Fibroblast of upper back skin (primary cell): ENCODE measurements around the gene NLRP6.
"Not testable (repeated sequence)": the region's sequence is repeated elsewhere in the genome, so short reads cannot be mapped to it uniquely, and the experiment has no call there.

Experiments used
- DNase-seq: peaks from one replicate; pipeline ENCODE4 v3.0.0-alpha.2; 2013

Gene NLRP6

DNA sequence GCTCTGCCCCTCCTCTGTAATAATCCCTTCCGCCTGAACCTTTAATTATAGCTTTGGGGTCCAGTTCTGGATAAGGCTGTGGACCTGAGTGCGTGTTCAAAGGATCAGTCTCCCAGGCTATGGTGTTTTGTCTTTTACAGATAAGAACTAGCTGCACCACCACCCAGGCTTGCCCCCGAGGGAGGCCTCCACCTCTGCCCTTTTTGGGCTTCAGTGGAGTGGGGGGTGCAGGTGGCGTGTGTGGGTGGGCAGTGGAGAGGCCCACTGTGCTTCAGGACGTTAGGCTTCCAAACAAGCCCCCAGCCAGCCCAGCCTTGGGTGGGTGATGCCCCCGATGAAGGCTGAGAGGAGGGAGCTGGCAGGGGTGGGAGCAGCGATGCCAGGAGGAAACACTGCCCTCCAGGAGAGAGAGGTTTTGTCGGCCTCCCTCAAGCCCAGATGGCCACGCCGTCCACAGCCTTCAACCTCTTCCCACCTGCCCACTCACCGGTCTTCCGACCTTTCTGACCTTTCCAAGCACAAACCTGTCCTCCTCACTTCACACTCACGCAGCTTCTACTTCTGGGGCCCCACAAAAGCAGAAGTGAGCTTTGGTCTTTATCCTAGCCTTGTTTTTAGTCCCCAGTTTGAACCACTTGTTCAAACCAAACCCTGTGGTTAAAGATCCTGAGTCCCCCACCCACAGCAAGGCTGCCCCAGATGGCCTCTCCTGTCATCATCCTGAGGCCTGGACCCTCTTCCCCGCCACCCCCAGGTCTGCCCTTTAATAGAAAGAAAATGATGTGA lies 21.1 kb upstream of the NLRP6 start:
- DNase-seq: no peak

DNA sequence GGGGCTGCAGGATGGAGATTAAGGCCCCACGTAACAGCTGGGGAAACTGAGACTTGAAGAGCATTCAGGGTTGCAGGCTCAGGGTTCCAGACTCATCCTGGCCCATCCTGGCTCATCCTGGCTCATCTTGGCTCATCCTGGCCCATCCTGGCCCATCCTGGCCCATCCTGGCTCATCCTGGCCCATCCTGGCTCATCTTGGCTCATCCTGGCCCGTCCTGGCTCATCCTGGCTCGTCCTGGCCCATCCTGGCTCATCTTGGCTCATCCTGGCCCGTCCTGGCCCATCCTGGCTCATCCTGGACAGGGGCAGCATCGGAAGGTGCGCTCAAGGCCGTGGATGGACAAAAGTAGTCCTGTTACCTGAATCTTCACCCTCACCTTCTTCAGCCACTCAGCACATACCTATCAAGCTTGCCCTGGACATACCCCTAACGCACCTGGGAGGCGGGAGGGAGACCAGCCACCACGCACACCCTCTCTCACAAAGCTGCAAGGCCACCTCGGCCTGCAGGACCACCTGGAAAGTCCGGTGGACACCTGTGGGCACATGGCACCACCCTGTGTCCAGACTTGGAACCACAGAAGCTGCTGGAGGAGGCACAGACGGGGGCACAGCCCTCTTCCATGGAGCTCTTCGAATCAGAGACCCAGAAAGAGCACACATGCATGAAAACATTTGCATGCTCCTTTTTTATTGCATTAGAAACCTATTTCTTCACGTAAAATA lies 20.3 kb upstream of the NLRP6 start:
- no peak for DNase-seq

DNA sequence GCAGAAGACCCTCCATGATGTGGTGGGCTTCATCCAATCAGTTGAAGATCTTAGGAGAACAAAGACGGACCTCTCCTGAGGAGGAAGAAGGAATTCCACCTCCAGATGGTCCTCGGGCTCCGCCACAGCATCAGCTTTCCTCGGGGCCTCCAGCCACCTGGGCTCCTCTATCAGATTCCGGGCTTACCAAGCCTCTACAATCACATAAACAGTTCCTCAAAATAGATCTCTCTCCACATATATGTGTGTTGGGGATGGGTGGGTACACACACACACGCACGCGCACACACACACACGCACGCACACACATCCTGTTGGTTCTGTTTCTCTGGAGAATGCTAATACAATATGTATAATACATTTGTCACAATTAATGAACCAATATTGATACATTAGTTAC lies 18.8 kb upstream of the NLRP6 start:
- no peak for DNase-seq

DNA sequence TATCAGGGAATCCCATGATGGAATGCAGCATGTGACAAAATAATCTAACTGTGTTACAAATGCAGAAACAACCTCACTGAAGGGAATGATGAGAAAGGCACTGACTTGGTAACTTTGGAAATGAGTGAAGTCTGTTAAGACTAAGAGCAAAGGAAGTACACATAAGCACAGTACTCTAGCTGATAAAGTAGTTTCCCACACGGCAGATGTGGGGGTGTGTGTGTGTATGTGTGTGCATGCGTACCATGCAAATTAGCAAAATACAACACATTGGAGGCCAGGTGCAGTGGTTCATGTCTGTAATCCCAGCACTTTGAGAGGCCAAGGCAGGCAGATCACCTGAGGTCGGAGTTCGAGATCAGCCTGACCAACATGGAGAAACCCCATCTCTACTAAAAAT lies 16.6 kb upstream of the NLRP6 start:
- no peak for DNase-seq

DNA sequence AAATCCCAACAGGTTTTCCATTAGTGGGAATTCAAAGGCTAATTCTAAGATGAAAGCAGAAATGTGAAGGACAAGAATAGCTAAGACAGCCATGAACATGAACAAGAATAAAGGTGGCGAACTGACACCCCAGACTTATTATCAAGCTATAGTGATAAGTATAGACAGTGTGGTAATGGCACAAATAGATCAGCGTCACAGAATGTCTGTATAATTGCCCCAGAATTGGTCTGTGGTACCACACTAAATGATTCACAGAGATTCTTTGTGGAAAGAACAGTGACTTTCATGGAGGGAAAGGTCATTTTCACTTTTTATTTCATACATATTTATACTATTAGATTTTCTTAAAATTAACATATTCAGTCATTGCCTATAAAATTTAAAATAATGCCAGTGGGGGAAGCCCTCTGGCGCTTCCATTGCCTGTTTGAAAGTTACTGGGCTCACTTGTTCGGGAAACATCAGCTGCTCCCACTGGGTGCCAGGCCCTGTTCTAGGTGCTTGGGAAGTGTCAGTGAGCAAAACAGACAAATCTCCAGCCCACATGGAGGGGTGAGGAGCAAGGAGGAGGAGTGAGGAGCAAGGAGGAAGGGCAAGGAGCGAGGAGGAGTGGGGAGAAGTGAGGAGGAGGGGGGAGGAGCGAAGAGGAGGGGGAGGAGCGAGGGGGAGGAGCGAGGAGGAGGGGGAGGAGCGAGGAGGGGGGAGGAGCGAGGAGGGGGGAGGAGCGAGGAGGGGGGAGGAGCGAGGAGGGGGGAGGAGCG lies 11.3 kb upstream of the NLRP6 start:
- DNase-seq: no peak

DNA sequence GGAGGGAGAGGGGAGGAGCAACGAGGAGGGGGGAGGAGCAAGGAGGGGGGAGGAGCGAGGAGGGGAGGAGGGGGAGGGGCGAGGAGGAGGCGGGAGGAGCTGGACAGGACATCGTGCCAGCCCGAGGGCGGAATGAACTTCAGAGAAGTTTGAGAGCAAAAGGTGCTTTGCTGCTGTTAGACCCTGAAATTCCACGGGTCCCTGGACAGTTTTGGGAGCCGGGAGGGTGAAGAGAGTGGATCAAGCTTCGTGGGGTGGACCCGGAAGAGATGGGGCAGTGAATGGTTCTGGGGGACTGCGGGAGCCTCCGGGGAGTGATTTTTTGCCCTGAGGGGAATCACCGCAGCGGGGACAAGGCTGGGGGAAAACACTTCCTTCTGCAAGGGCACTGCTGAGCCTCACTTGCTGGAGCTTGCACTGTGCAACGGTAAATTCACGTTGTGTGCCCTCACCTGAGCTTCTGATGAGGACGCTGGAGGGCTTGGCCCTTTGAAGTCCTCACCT lies 10.7 kb upstream of the NLRP6 start:
- DNase-seq: no peak

DNA sequence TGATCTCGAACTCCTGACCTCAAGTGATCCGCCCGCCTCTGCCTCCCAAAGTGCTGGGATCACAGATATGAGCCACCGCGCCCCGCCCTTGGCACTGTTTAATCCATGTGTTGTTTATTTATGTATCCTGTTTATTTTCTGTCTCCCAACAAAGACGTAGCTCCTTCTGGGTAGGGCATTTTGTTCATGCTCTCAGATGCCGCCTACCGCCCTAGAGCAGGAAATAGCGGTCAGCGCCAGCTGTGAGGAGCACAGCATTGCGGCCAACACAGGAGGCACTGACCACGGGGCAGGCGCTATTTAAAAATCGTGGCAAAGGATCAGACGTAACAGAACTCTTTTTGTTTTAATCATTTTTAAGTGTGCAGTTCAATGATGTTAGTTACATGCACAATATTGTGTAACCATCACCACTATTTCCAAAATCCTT lies 9.5 kb upstream of the NLRP6 start:
- not testable (repeated sequence) for DNase-seq

DNA sequence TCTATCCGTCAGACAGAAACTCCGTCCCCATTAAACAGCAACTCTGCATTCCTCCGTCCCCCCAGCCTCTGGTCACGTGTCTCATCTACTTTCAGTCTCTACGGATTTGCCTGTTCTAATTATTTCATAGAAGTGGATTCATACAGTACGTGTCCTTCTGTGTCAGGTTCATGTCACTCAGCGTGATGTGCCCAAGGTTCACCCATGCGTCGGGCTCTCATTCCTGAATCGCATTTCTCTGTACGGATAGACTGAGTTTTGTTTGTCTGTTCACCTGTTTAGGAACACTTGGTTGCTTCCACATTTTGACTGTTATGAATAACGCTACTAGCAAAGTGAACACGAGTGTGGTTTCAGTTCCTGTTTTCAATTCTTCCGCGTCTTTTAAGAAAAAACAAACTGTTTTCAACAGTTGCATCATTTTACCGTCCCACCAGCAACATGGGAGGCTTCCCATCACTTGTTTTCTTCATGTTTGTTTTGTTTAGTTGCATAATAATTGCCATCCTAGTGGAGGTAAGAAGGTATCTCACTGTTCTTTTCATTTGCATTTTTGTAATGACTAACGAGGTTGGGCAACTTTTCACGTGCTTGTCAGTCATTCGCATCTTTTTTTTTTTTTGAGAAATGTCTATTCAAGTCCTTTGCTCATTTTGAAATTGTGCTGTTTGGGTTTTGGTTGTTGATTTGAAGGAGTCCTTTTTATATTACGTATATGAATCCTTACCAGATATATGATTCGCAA lies 8.9 kb upstream of the NLRP6 start:
- no peak for DNase-seq

DNA sequence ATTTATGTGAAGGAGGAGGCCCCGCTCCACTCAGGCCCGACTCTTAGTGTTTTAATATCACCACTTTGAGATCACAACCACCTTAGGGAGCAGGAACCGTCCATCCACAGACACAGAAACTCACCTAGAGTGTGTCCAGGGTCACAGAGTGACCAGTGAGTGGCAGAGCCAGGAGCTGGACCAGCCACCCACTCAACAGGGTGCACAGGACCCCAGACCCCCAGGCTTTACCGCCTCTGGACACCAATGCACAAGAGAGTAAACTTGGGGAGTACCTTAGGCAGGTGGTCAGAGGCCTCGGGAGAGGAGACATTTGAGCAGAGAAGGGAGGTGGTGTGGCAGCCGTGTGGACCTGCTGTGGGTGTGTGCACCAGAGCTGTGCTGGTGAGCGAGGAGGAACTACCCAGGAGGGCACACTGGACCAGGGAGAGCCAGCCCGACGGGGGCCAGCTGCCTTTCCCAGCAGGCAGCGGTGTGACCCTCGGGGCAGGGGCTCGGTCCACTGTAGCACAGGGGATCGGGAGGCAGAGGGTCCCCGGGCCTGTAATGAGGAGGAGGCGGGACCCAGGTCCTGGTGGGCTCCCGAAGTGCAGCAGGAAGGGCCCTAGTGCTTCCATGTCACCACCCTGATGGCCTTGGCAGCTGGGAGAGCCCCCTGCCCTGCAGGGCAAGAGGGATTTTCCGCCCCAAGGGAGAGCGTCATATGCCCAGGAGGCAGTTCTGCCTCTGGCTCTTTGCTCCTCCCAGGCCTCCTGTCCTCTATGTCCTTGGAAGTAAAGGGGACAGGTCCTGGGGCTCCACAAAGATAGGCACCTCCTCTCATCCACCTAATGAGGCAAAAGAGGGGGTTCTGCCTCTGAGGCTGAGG lies 7.5 kb upstream of the NLRP6 start:
- no peak for DNase-seq

DNA sequence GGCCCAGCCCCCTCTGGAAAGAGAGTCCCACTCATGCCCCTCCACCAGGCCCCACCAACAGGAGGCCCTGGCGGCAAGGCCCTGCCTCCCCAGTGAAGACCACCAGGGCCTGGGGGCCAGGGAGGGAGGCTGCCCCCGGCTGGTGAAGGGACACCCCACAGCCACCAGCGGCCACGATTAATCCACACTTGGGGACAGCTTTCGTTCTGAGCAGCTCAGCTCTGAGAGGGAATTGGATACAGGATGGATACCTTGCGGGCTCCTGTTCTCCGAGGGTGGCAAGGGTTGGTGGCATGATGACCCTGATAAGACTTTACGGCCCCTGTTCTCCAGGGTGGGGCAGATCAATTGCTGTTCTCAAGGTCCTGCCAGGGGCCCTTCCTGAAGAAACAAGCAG lies 6.9 kb upstream of the NLRP6 start:
- no peak for DNase-seq

DNA sequence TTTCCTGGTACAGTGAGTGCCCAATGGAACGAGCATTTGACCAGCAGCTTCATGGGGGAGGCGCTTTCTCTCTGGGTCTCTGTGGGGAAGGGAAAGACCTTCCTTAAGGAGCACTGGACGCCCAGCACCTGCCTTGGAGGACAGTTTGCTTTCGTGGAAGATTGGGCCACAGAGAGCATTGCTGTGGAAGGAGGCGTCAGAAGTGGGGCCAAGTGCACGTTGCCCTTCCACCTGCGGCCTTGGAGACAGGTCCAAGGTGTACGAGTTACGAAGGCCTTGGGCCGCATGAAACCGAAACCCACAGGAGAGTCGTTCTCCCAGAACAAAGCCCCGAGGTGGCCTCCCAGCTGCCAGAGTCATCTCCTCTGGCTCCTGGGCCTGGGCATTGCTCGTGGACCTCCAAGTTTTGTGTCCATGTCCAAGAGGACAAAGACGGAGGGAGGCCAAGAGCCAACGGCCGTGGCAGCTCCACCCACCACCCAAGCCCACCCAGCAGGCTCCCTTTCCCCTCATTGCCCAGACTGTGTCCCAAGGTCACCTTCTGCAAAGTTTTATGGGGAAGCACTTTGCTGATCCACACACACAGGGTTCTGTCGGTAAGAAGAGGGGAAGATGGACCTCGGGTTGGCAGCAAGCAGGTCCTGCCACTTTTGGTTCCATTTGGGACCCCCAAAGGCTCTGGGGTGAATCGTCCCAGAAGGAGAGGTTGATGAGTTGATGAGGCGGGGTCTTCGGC lies 5.8 kb upstream of the NLRP6 start:
- no peak for DNase-seq

DNA sequence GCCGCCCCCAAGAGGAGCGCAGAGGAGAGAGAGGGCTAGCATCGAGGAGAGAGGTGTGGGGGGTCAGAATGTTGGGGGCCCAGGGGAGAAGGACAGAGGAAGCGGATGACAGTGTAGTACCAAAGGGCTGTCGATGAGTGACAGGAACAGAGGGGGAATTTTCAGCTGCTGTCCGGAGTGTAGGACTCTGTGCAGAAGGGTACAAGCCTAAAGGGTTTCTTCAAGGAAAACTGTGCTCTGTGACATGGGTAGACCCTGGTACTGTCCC lies 5.3 kb upstream of the NLRP6 start:
- DNase-seq: no peak

DNA sequence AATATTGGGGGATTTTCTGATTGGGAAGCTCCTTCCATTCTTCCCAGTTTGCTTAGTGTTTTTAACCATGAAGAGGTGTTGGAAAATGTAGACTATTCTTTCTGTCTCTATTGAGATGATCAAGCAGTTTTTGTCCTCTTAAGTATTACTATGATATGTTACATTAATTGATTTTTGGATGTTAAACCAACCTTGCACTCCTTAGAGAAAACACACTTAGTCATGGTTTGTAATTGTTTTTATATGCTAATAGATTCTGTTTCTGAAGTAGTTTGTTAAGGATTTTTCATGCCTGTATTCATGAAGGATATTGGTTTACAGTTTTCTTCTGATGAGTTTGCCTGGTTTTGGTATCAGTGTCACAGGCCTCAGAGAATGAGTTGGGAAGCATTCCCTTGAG lies 2.0 kb upstream of the NLRP6 start:
- no peak for DNase-seq

DNA sequence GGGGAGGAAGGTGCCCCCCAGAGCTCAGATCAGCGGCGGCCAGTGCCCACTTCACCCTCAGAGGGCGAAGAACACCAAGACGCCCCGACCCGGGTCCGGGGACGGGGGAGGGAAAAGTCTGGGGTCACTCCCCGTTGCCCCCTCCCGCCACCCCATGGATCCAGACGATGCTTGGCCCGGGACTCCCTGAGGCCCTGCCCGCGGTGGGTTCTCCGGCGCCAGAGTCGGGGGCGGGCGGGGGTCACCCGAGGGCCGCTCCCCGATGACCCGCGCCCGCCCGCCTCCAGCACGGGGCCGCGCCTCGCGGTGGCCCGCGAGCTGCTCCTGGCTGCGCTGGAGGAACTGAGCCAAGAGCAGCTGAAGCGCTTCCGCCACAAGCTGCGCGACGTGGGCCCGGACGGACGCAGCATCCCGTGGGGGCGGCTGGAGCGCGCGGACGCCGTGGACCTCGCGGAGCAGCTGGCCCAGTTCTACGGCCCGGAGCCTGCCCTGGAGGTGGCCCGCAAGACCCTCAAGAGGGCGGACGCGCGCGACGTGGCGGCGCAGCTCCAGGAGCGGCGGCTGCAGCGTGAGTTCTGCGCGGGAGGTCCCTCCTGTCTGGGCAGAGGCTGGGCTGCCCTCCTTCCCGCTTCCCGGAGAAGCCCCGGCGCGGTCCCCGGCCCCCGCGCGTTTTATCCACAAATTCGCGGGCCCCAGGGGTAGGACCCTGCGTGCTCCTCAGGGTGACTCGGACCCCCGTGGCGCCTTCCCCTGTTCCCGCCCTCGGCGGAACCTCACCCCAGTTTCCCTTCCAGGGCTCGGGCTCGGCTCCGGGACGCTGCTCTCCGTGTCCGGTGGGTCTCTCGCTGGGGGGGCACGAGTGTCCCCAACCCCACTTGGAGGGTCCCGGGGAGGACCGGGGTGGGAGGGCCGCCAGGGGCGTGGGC lies 1.1 kb downstream of the NLRP6 start:
- no peak for DNase-seq

DNA sequence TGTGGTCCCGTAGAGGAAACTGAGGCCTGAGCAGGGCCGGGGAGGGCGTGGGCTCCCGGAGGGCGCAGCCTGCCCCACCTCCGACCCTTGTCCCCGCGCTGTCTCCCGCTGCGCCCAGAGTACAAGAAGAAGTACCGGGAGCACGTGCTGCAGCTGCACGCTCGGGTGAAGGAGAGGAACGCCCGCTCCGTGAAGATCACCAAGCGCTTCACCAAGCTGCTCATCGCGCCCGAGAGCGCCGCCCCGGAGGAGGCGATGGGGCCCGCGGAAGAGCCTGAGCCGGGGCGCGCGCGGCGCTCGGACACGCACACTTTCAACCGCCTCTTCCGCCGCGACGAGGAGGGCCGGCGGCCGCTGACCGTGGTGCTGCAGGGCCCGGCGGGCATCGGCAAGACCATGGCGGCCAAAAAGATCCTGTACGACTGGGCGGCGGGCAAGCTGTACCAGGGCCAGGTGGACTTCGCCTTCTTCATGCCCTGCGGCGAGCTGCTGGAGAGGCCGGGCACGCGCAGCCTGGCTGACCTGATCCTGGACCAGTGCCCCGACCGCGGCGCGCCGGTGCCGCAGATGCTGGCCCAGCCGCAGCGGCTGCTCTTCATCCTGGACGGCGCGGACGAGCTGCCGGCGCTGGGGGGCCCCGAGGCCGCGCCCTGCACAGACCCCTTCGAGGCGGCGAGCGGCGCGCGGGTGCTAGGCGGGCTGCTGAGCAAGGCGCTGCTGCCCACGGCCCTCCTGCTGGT lies 1.9 kb downstream of the NLRP6 start:
- no peak for DNase-seq

DNA sequence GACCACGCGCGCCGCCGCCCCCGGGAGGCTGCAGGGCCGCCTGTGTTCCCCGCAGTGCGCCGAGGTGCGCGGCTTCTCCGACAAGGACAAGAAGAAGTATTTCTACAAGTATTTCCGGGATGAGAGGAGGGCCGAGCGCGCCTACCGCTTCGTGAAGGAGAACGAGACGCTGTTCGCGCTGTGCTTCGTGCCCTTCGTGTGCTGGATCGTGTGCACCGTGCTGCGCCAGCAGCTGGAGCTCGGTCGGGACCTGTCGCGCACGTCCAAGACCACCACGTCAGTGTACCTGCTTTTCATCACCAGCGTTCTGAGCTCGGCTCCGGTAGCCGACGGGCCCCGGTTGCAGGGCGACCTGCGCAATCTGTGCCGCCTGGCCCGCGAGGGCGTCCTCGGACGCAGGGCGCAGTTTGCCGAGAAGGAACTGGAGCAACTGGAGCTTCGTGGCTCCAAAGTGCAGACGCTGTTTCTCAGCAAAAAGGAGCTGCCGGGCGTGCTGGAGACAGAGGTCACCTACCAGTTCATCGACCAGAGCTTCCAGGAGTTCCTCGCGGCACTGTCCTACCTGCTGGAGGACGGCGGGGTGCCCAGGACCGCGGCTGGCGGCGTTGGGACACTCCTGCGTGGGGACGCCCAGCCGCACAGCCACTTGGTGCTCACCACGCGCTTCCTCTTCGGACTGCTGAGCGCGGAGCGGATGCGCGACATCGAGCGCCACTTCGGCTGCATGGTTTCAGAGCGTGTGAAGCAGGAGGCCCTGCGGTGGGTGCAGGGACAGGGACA lies 2.7 kb downstream of the NLRP6 start:
- DNase-seq: no peak

DNA sequence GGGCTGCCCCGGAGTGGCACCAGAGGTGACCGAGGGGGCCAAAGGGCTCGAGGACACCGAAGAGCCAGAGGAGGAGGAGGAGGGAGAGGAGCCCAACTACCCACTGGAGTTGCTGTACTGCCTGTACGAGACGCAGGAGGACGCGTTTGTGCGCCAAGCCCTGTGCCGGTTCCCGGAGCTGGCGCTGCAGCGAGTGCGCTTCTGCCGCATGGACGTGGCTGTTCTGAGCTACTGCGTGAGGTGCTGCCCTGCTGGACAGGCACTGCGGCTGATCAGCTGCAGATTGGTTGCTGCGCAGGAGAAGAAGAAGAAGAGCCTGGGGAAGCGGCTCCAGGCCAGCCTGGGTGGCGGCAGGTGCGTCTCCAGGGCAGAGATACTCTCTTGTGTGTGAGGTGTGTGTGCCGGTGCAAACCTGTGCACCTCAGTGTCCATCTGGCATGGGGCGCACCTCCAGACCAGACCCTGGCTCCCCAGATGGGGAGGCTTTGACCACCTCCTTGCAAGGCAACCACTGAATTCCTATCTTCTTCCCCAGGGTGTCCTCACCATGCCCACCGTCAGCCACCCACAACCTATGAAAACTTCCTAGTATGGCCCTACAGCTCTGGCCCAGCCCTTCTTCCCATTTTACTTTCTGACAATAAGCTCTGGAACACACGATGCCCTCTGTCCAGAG lies 3.4 kb downstream of the NLRP6 start:
- no peak for DNase-seq

DNA sequence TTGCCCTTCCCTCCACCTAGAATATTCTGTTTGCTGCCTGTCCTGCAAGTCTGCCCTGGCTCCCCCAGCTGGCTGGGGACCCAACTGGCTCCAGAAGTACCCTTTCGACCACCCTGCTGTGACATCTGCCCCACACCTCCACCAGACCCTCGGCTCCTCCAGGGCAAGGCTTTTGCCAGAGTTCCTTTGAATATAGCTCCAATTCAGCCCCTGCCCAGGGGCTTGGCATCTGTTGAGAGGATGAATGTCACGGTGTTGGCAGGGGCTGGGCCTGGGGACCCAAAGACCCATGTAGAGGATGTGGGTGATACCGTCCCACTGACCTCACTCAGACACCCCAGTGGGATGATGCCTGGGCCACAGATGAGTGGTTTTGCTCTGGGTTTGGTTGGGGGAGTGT lies 4.0 kb downstream of the NLRP6 start:
- no peak for DNase-seq
